Mammary epithelial cell (primary cell): ENCODE measurements around the gene ZMIZ1.

Experiments
- CTCF ChIP-seq, 2 donors: IDR thresholded peaks in 1 of 2; conservative IDR thresholded peaks in 1 of 2; 2 replicates each; pipeline ENCODE4 v1.5.1; 2011 to 2012; ENCODE audit warnings: inconsistent platforms in 2 of 2, low read length in 2 of 2, mild to moderate bottlenecking in 2 of 2, control low read depth in 1 of 2, low read depth in 1 of 2; ENCODE audit not compliant: insufficient read depth in 1 of 2; ENCODE audit errors: extremely low read depth in 1 of 2
- EZH2 ChIP-seq: IDR thresholded peaks from 2 replicates; pipeline ENCODE4 v1.6.1; 2012; ENCODE audit warnings: low read length, inconsistent platforms, borderline replicate concordance

GRCh38 chr10:79206300-79207095 lies 137.7 kb downstream of the ZMIZ1 start:
- no peak for TF ChIP-seq EZH2
- no peak for TF ChIP-seq CTCF (conservative IDR thresholded peaks at IDR 0.05 in 1 of 2, IDR thresholded peaks at IDR 0.05 in 1 of 2; ENCODE audit: extremely low read depth in 1 of 2, insufficient read depth in 1 of 2, low read depth in 1 of 2, low read length in 2 of 2)
